Effector CD4-positive, alpha-beta T cell (primary cell): ENCODE measurements around the gene ACSM2A. TPM values are rescaled to one million over a fixed set of nuclear protein-coding genes. Genes with fewer than 3 reads are reported as not detected.
"Not testable (repeated sequence)": the region's sequence is repeated elsewhere in the genome, so short reads cannot be mapped to it uniquely, and the experiment has no call there.

Source experiments
- DNase-seq: peaks from one replicate; pipeline ENCODE4 v3.0.0-alpha.2; 2020
- total RNA-seq: gene quantifications from one replicate; lab custom pipeline; 2026; lab: John Stamatoyannopoulos, UW

The ACSM2A gene, protein sequence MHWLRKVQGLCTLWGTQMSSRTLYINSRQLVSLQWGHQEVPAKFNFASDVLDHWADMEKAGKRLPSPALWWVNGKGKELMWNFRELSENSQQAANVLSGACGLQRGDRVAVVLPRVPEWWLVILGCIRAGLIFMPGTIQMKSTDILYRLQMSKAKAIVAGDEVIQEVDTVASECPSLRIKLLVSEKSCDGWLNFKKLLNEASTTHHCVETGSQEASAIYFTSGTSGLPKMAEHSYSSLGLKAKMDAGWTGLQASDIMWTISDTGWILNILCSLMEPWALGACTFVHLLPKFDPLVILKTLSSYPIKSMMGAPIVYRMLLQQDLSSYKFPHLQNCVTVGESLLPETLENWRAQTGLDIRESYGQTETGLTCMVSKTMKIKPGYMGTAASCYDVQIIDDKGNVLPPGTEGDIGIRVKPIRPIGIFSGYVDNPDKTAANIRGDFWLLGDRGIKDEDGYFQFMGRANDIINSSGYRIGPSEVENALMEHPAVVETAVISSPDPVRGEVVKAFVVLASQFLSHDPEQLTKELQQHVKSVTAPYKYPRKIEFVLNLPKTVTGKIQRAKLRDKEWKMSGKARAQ
- not detected for total RNA-seq

DNA sequence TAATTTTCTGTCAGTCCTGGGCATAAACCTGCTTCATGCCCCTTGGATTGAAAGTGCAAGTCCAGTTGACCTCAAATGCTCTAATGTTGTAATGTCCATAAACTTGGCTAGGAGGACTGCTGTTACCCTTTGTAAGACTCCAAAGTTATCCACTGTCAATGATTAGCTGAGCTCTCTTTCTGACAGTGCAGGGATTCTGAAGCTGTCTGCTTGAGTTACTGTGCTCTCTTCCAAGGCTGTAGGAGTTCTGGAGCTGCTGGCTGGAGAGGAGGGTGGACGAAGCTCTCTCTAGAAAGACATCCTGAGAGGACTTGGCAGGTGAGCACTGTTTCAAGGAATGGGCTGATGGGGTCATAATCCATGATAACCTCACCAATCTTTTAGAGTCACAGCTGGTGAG, at the start of gene ACSM2A:
Gene ACSM2A (plus strand): TSS at position 158 of the 400 bp plus-strand sequence. CDS start 8,594 bp downstream, outside the sequence.
- DNase-seq, result not testable (repeated sequence)

DNA sequence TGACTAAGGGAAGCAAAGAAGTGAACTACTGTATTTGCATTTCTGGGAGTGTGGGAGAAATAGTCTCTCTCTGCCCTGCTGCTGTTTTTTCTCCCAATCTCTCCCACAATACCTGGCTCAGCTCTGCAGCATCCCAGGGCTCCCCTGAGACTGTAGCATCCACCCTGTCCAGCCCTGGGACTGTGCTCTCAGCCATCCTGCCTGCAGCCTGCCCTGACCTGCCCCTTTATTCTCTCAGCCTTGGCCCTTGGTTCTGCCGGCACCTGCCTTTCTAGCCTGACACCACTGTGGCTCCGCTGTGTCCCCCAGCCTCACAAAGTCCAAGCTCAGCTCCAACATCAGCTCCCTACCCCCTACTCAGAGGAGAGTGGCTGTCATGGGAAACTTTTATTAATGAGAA, 48.7 kb upstream of the ACSM2A start:
- DNase-seq, result no peak

DNA sequence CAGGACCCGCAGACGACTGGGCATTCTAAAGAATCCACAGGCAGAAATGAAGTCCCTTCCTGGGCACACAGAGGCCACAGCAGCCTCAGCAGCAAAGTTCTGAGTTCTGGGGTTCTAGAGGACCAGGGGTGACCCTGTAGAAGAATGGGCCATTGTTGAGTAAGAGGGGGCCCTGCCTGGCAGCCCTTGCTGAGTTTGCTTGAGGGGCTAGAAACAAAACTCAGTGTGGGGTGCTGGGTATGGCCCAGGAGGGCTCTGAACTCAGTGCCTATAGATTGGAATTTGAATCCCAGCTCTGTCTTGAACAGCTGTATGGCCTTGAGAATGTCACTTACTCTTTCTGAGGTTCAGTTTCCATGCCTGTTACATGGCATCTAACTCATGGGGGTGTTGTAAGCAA, 46.7 kb upstream of the ACSM2A start, which contains the start of gene PDILT:
Gene PDILT (minus strand): TSS at position 101 of the 400 bp plus-strand sequence. CDS start 5,437 bp downstream, outside the sequence.
- DNase-seq, result no peak

DNA sequence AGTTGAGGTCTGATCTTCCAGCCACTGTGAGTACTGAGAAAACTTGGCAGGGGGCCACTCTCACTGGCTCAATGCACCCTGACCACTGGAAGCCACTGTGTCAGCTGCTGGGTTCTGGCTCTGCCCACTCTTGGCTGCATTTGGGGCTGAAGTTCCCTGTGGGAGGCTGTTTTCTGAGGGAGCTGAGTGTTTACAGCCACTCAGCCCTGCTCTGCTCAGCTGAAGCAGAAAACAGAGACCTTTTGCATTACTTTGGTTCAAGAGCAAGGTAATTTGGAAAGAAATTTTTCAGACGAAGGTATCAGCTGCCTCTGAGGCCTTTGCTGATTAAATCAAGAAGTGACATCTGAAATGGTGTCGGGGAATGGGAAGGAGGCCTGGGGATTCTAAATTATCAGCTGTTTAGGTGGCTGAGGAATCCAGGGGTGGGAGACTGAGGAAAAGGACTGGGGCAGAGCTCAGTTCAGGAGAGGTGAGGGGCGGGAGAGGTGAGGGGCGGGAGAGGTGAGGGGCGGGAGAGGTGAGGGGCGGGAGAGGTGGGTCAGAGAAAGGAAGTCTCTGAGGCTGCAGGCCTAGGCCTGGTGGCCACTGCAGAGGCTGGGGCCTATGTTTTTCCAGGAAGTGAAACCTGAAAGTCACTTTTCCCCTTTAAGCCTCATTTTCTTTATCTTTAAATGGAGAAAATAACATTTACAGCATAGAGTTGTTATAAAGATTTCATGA, 41.8 kb upstream of the ACSM2A start, which contains the start of gene ACSM5:
Gene ACSM5 (plus strand): TSS at position 137 of the 723 bp plus-strand sequence. CDS start 1,951 bp downstream, outside the sequence.
- no peak for DNase-seq

DNA sequence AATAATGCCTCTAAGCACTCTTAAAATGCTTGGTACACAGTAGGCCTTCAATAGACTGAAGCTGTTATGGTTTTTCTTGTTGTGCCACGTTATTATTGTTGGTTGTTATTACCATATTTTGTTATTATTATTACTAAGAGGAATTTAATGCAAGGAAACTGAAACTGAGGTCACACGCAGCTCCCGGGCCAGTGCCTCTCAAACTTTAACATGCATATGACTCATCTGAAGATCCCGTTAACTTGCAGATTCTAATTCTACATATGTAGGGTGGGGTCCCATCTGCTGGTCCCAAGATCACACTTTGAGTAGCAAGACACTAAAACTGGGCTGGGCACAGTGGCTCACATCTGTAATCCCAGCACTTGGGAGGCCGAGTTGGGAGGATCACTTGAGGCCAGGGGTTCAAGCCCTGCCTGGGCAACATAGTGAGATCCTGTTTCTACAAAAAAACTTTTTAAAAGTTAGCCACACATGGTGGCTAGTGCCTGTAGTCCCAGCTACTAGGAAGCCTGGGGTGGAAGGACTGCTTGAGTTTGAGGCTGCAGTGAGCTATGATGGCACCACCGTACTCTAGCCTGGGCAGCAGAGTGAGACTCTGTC, 41.1 kb upstream of the ACSM2A start:
- no peak for DNase-seq

DNA sequence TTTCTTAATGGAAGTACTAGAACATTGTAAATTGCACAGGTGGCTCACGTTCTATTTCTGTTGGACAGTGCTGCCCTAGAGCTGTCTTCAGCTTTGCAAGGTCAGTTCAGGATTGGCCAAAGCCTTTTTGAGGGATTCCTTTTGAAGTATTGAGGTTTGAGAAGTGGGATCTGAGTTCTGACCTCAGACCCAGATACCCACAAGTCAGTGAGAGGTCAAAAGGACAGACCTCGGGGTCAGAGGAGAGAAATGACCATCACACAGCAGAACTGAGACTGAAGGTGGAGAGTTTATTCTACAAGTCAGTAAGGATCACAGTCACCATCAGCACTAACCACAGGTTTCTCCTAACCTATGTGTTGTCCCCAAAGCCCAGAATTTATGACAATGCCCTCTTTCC, 40.3 kb upstream of the ACSM2A start:
- DNase-seq, result no peak

DNA sequence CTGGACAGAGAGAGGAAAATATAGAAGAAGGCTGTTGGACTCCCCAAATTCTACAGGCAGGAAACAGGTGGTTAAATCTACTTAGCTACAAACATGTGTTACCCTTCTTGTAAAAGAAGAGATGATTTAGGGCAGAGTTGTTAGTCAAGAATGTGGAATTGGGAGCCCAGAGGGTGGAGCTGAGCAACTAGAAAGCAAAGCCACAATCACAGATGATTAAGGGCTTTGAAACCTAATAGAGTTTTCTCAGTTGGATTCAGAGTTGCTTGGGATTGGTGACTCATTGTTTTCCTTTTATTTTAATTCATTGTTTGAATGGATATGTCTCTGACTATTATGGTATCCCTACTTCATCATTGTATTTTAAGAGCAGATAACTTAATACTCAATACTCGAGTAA, 35.8 kb upstream of the ACSM2A start:
- no peak for DNase-seq

DNA sequence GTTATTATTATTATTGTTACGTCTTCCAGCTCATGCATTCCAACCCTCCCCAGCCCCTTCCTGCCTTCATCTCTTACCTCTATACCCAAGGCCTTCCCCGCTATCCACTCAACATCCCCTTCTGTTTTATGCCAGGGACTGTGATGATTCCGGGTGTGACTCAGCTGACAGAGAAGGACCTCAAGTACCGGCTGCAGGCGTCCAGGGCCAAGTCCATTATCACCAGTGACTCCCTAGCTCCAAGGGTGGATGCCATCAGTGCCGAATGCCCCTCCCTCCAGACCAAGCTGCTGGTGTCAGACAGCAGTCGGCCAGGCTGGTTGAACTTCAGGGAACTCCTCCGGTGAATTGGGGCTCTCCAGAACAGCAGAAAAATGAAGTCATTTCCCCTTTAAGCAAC, 32.2 kb upstream of the ACSM2A start:
- not testable (repeated sequence) for DNase-seq

DNA sequence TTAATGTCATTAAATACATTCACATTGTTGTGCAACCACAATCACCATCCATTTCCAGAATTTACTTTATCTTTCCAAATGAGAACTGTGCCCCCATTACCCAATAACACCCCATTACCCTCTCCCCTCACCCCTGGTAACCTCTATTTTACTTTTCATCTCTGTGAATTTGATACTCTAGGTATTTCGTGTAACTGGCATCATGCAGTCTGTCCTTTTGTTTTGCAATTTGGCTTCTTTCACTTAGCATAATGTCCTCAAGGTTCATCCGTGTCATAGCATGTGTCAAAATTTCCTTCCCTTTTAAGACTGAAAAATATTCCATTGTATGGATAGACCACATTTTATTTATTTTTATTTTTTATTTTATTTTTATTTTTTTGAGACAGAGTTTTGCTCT, 29.6 kb upstream of the ACSM2A start:
- DNase-seq, result not testable (repeated sequence)

DNA sequence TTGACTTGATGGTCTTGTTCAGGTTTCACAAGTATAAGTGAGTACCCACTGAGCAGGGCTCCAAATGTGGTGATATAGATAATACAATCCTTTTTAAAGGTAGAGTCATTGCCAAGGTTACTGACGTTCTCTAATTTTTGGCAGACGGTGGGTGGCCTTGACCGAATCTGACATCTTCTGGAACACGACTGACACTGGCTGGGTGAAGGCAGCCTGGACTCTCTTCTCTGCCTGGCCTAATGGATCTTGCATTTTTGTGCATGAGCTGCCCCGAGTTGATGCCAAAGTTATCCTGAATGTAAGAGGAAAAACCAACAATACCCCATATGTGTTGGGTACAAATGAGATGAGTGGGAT, 27.6 kb upstream of the ACSM2A start:
- DNase-seq, result not testable (repeated sequence)

DNA sequence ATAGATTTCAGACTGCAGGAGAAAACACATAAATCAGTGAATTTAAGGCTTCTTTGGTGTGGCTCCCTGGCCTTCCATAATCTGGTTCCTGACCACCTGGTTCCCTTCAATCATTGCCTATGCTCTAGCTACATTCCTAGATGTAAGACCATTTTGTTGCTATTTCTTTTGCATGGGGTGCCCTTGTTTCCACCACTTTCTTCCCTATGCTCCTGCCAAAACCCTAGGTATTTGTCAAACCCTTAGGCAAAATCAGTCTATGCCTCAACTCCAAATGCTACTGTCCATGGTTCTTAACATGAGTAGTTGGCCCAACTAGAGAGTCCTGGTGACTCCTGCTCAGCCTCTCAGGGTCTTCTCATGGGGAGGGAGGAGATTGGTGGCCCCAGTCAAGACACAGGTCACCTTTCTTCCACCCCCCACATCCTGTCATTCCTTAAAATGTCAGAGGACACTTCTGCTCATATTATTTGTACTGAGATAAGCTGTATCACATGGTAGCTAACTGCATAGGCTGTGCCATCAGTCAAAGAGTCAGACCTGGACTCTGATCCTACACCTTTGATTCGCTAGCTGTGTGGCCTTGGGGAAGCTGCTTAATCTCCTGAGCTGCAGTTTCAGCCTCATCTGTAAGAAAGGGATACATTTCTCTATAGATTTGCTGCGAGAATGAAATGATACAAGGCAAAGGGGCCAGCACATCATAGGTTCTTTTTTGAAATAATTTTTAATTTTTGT, 27.0 kb upstream of the ACSM2A start:
- DNase-seq, result no peak

DNA sequence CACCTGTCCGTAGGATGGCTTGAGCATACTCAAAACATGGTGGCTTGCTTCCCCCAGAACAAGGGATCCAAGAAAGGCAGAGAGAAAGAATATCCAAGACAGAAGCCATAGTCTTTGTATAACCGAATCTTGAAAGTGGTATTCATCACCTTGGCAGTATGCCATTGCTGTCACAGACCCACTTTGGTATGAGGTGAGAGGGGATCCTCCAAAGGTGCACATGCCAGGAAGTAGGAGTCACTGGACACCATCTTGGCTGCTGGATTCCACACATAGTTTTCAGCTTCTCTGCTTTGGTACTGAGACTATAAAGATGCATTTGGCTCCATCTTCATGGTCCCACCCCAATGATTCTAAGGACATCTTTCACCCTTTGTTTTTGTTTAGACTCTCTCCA, 23.9 kb upstream of the ACSM2A start:
- DNase-seq, result not testable (repeated sequence)

DNA sequence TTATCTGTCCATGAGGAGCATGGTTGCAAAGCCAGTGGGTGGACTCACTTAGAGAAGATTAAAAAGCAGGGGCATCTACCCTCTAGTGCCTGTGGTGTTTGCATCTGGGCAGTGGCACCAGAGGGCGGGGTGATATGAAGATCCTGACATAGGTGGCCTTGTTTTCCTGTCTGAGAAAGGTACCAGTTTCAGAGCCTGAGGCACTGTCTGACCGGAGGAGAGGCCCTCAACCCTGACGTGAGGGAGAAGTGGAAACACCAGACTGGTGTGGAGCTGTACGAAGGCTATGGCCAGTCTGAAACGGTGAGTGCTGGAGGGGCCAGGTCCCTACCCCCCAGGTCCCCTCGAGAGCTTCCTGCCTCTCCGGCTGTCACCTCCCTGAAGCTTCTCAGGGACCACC, 21.8 kb upstream of the ACSM2A start:
- not testable (repeated sequence) for DNase-seq

DNA sequence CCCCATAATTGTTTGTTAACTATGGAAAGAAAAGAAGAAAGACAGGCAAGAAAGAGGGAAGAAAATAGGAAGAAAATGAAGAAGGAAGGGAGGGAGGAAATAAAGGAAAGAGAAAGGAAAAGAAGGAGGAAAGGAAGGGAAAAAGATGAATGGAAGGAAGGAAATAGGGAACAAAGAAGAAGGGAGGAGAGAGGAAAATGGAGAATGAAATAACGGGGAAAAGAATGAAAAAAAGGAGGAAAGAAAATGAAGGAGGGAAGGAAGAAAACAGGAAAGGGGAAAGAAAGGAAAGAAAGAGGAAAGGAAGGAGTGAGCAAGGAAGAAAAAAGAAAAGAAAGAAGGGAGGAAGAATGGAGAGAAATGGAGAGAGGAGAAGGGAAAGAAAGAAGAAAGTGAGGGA, 20.8 kb upstream of the ACSM2A start:
- DNase-seq, result not testable (repeated sequence)

DNA sequence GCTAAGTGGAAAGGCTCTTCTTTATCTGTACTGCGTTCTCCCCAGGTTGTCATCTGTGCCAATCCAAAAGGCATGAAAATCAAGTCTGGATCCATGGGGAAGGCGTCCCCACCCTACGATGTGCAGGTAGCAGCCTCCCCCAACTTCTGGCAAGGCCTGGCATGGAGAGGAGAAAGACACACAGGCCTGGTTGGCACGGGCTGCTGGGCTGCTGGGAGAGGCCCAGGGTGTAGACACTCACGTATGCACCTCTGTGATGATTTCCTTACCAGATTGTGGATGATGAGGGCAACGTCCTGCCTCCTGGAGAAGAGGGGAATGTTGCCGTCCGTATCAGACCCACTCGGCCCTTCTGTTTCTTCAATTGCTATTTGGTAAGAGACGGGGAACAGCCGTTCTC, 20.4 kb upstream of the ACSM2A start:
- DNase-seq, result no peak

DNA sequence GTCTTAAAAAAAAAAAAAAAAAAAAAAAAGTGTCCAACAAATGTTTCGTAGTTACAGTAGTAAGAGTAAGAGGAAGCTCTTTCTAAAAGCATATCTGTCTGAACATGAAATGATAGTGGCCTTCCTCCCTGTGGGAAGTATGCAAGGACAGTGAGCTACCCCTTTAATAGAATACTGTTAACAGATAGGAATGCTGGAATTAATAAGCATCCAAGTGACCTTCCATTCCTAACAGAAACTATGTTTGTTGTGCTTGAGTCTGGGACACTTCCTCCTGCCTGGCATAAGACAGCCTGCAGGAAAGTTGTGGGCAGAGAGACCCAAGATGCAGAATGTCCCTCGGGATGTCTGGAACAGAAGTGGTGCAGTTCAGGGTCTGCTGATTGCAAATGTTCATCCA, 12.4 kb upstream of the ACSM2A start:
- DNase-seq, result not testable (repeated sequence)

DNA sequence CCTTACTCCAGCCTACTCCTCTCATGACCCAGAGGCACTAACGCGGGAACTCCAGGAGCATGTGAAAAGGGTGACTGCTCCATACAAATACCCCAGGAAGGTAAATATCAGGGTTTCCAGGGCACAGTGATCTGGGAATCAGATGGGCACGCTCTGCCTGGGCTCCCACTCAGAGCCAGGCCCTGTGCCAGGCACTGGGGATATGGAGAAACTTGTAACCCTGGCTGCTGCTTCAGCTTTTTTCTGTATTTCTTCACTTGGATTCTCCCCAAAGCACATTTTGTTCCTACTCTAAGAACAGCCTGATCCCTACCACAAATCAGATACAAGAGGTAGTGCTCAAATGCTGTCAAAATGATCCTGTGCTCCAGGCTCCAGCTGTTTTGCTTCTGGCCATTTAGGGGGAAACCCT, 11.5 kb upstream of the ACSM2A start:
- DNase-seq, result not testable (repeated sequence)

DNA sequence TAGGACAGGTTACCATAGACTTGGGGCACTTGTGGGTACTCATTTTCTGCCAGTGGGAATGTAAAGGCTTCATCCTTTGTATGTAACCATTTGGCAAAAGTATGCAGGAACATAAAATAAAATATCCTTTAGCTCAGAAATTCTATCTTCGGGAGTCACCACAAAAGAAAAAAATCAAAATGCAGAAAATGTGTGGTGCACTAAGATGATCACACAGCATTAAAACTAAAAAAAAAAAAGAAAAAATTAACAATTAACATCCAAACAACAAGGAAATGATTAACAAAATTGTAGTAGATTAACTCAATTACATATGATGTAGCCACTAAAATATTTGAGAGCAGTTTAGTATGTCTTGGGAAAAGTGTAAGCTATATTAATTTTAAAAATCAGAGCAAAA, 10.6 kb upstream of the ACSM2A start:
- DNase-seq, result not testable (repeated sequence)

DNA sequence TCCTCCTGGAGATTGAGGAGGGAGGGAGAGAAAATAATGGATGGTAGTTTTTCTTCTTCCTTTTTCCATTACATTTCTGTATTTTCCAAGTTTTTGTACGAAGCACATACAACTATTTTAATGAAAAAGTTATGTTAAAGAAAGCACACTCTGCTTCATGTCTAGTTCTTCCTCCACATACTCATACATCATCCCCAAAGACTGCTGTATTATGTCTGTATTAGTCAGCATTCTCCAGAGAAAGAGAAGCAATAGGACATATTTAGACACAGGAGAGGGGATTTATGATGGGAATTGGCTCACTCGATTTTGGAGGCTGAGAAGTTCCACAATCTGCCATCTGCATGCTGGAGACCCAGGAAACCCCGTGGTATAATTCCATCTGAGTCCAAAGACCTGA, 10.1 kb upstream of the ACSM2A start:
- no peak for DNase-seq

DNA sequence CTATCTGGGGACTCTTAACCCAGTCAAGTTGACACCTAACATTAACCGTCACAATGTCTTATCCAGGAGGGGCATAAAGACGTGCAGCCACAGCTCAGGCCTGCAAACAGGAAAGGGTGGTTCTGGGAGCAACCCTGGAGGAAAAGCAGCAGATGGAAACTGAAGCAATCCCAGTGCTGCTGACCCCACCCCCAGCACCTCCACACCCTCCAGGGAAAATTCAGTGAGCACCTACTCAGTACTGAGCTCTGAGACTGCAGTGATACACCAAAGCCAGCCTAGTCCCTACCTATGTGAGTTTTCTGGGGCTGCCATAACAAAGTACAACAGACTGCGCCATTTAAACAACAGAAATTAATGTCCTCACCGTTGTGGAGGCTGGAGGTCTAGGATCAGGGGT, 9.5 kb upstream of the ACSM2A start:
- DNase-seq, result not testable (repeated sequence)

DNA sequence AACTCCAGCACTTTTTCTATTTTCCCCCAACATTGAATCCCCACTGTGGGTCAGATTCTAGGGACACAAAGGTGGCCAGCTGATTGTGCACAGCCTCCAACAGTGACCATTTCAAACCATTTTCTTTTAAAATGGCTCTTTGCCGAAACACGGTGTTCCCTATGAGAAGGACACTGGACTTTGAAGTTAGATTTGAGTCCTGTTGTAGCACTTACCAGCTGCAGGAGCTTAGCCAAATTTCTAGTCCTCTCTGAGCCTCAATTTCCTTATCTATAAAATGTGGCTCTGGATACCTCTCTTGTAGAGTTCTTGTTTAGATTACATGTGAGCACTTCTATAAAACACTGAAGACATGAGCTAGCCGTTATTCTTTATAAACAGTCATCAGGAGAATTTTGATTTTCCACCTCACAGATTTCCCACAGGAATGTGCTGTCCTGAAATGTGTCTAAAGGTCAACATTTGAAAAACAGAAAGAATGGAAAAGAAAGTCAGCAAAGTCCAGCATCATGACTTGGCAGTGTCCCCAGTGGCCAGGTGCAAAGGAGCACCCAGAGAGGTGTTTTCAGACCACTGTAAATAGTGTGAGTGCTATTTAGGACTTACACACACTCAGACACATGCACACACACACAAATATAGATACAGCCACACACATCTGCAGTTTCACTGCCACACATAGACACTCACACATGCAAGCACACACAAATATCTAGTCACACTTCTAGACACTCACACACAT, 4.5 kb upstream of the ACSM2A start:
- not testable (repeated sequence) for DNase-seq

DNA sequence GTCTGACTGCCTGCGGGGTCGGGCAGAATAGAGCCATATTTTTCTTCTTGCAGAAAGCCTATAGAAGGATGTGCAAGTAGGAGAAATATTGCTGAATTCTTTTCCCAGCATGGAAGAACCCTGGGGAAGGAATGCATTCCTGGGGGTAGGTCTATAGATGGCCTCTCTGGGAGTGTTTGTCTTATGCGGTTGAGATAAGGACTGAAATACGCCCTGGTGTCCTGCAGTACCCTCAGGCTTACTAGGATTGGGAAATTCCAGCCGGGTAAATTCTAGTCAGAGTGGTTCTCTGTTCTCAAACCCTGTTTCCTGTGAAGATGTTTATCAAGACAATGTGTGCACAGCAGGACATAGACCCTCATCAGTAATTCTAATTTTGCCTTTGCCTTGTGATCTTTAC, 2.3 kb downstream of the ACSM2A start:
- DNase-seq, result not testable (repeated sequence)
